Stimulated activated naive CD4-positive, alpha-beta T cell treated with Interleukin-2 at 50 U/mL for 16 hours (primary cell): ENCODE measurements around the gene USP38.
"Not testable (repeated sequence)": the region's sequence is repeated elsewhere in the genome, so short reads cannot be mapped to it uniquely, and the experiment has no call there.

Source experiments
- DNase-seq: peaks from one replicate; lab custom pipeline; 2025; lab: John Stamatoyannopoulos, UW

Gene USP38

DNA sequence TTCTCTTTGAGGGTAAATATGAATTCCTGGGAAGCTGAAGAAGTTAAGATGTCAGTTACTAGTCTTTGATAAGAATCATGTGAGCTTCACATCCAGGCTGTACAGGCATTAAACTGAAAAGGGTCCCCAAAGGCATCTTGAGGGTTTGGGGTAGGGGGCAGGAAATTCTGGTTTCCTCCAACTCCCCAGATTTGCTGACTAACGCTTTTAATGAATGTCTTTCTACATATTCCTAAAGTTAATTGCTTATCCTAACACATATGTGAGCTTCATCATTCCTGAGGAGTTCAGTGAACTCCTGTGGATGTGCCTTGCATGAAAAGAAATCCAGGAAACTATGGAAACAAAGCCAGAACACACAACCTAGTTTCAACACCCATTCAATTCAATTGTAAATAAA is 78.1 kb downstream of the USP38 start:
- DNase-seq = no peak

GRCh38 chr4:143267690-143268089 is 83.0 kb downstream of the USP38 start:
- not testable (repeated sequence) for DNase-seq

DNA sequence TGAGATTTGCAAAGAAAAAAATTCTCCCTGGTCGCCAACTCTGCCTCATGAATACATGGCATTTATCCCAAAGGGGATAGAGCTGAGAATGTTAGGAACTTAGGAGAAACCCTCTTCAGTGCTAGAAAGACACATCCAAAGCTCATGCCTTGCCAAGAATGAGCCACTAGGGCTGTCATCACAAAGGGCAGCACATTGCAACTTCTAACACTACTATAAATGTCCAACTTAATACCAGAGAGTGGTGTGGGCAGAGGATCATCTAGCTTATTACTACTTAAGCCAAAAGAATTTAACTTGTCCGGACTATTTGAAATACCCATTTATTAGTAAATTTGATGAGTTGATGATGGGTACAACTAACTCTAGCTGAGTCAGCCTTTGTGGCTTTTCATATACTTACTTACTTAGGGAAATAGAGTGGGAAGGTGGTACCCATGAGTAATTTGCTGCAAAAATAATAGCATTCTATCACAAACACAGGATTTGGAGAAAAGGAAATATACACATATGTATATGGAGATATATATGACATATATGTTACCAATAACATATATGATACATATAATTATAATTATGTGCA is 85.6 kb downstream of the USP38 start:
- DNase-seq = no peak
